Muscle layer of duodenum (tissue), 2 donors: Measurements from ENCODE around the gene CAMSAP1.

Experiments
- H3K27ac ChIP-seq: one replicate; pipeline ENCODE4 v1.7.0; 2013; ENCODE audit warnings: mild to moderate bottlenecking, low read length
- H3K27me3 ChIP-seq: one replicate; pipeline ENCODE4 v1.7.0; 2013; ENCODE audit warnings: low read depth, mild to moderate bottlenecking, control low read depth, low read length
- H3K36me3 ChIP-seq, 2 donors: one replicate each; pipeline ENCODE4 v1.7.0; 2013; ENCODE audit warnings: low read length in 2 of 2, control low read depth in 1 of 2, mild to moderate bottlenecking in 1 of 2; ENCODE audit not compliant: insufficient read depth in 2 of 2, control insufficient read depth in 1 of 2
- H3K4me1 ChIP-seq, 2 donors: one replicate each; pipeline ENCODE4 v1.7.0; 2013; ENCODE audit warnings: low read length in 2 of 2, mild to moderate bottlenecking in 2 of 2, control low read depth in 1 of 2, moderate library complexity in 1 of 2; ENCODE audit not compliant: insufficient read depth in 2 of 2, control insufficient read depth in 1 of 2
- H3K4me3 ChIP-seq, 2 donors: one replicate each; pipeline ENCODE4 v1.7.0; 2013; ENCODE audit warnings: low read length in 2 of 2, low read depth in 1 of 2, mild to moderate bottlenecking in 1 of 2
- H3K9me3 ChIP-seq, 2 donors: one replicate each; pipeline ENCODE4 v1.7.0; 2013; ENCODE audit warnings: low read length in 2 of 2, control low read depth in 1 of 2, mild to moderate bottlenecking in 1 of 2; ENCODE audit not compliant: control insufficient read depth in 1 of 2
- donor health status: healthy.

CAMSAP1 gene

DNA sequence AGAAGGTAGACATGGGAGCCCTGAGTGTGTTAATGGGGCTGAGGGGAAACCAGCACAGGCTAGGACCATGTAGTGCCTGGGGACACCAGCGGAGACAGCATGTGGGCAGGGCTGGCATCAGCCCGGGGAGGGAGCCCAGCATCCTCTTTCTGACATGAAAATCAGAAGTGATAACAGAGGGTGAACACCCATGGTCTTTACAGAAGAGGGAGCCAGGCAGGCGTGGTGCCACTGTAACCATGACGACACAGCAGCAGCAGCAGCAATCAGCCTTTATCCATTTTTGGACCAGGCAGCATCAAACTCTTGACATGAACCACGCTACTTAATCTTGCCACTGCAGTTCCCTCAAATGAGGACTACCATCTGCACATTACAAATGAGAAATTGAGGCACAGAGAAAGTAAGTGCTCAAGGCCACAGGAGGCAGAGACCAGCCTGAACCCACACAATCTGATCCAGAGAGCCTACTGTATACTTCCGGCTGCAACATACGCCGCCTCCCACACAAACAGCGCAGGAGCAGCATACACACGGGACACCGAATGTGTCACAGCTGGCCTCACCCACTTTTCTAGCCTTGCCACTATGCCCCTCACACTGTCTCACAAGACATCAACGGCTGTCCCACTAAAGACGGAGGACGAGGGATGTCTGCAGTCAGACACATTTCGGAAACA, 23.8 kb downstream of the CAMSAP1 start:
- no peak overlapping the region for H3K27ac ChIP-seq
- H3K36me3 ChIP-seq, result peaks cover 4 to 7% of the 10 kb centered on the region in 2 donors
- no peaks in the 10 kb centered on the region for H3K9me3 ChIP-seq
- no peaks in the 10 kb centered on the region for H3K27me3 ChIP-seq
- no peak overlapping the region for H3K4me3 ChIP-seq
- H3K4me1 ChIP-seq, result peaks cover 4 to 19% of the 10 kb centered on the region in 2 donors

DNA sequence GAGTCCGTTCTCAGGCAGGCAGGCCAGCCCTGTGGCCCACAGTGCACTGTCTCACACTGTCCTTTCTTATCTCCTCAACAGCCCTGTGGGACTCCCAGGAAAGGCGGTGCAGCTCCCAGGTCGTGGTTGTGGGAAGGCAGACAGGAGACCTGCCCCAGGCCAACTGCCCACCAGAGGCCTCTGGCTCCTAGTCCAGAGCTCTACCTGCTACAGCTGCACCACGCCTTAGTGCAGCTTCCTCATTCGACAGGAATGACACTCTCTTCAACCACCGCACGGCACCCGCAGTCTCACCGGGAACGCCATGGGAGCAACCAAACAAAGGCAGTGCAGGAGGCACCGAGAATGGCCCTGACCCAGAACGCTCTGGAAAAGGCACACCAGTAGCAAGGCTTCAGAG, 25.3 kb downstream of the CAMSAP1 start:
- Histone ChIP-seq H3K27ac (no peak overlapping the region), H3K9me3 (no peaks in the 10 kb centered on the region), H3K4me3 (no peak overlapping the region), H3K4me1 (peaks cover 0 to 7% of the 10 kb centered on the region in 2 donors), H3K27me3 (no peaks in the 10 kb centered on the region), H3K36me3 (peaks cover 4 to 7% of the 10 kb centered on the region in 2 donors)

DNA sequence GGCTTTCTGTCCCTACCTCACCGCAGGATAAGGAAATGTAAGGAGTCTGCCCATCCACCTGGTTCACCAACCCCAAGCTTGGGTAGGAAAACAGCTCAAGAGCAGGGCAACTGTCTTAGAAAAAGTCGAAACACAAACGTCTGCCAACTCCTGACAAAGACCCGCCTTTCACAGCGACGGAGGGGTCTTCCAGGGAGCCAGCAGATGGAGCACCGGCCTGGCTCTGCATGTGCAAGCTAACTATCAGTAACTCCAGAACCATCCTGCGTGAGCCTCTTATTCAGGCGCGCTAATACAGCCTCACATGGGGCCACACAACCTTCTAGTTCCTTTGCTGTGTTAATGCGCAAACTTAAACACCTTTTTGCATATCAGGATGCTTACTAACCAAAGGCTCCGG, 26.9 kb downstream of the CAMSAP1 start:
- Histone ChIP-seq H3K27ac (no peak overlapping the region), H3K4me3 (no peak overlapping the region), H3K27me3 (no peaks in the 10 kb centered on the region), H3K4me1 (no peaks in the 10 kb centered on the region), H3K9me3 (no peaks in the 10 kb centered on the region), H3K36me3 (peaks cover 4 to 7% of the 10 kb centered on the region in 2 donors)

DNA sequence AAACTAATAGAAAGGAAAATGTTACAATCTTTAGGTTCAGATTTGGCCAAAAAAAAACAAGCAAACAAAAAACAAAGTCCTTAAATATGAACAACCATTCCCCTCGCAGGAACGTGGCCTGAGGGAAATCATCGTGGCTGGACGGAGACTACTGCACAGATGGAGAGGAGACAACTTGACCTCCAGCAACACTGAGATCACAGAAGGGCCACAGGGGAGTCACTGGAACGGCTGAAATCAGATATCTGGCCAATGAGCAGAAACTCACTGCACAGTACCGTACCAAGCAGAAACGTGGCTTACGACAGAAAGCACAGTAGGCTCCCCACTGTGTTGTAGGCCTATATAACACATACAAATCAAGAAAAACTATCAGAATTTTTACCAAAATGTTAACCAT, 27.7 kb downstream of the CAMSAP1 start:
- Histone ChIP-seq H3K9me3 (no peaks in the 10 kb centered on the region), H3K4me3 (no peak overlapping the region), H3K4me1 (no peaks in the 10 kb centered on the region), H3K27ac (no peak overlapping the region), H3K27me3 (no peaks in the 10 kb centered on the region), H3K36me3 (peaks cover 4 to 7% of the 10 kb centered on the region in 2 donors)

DNA sequence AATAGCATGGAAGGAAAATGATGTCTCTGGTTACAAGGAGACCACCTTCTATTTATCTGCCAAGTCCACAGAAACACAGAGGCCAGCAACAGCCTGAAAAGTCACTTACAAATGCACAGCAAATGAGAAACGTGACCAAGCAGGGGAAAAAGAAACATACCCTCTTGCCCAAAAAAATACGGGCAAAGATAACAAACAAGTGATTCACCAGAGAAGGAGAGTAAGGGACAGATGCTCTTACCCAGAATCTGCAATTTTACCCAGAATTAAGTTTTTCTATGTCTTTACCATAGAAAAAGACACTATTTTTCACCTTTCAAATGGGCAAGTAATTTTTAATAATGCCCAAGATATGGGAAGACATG, 28.1 kb downstream of the CAMSAP1 start:
- H3K27me3 ChIP-seq, result no peaks in the 10 kb centered on the region
- peaks cover 4 to 7% of the 10 kb centered on the region in 2 donors for H3K36me3 ChIP-seq
- no peak overlapping the region for H3K27ac ChIP-seq
- H3K9me3 ChIP-seq, result no peaks in the 10 kb centered on the region
- no peak overlapping the region for H3K4me3 ChIP-seq
- H3K4me1 ChIP-seq, result no peaks in the 10 kb centered on the region

DNA sequence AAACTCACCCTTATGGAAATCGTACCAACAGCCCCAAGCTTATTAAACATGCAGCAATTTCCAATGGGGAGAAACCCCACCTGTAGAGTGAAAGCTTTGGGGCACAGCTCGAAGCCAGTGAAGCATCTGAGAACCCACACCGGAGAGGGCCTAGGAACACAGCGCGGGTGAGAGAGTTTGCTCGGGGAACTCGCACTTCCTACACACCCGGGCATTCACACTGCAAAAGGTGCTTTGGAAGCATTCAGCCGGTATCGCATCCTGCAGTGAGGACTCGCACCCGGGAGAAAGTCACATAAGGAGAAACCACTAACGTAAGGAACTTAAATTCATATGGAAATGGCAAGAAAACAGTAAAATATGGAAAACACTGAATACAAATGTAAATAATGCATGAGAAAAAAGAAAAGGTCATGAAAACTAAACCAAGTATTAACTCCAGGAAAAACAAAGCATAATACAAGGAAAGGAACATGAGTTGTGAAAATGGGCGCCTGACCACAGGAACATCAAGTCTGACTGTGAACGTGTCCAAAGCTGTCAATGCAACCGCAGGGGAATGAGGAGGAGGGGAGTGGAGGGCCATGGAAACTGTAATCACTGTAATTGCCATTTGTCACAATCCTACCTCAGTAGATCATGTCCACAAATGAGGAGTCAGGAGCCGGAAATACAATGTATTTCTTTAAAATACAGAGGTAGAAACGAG, 28.7 kb downstream of the CAMSAP1 start:
- no peaks in the 10 kb centered on the region for H3K27me3 ChIP-seq
- peaks cover 4 to 7% of the 10 kb centered on the region in 2 donors for H3K36me3 ChIP-seq
- H3K9me3 ChIP-seq, result no peaks in the 10 kb centered on the region
- no peak overlapping the region for H3K27ac ChIP-seq
- no peak overlapping the region for H3K4me3 ChIP-seq
- no peaks in the 10 kb centered on the region for H3K4me1 ChIP-seq

DNA sequence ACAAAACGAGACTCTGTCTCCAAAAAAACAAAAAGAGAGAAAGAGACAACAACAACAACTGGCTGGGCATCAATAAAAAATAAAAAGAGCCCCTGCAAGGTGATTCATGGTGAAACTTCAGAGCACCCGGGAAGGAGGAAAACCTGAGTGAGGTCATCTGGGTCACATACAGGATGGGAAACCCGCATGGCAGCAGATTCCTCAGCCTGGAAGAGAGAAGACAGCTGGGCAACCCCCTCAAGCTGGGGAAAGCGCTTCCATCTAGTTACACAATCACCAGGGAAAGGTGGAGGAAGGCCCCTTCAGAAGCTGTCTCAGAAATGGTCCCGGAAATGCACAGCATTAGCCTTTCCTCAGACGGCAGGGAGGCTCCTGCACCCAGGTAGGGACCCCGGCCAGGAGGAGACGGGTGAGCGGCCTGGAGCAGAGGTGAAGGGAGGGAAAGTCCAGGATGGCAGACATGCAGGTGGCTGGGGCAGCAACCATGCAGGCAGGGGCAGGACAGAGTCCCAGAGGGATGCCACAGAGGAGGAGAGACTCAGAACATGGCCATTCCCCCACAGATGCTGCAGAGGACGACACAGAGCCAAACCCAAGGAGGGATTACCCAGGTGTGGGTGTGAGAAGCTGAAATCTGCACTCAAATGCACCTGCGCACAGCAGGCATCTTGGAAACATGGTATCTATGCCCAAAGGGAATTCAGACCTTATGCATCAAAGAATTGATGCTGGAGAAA, 29.4 kb downstream of the CAMSAP1 start:
- Histone ChIP-seq H3K36me3 (peaks cover 4 to 7% of the 10 kb centered on the region in 2 donors), H3K9me3 (no peaks in the 10 kb centered on the region), H3K27ac (no peak overlapping the region), H3K4me1 (no peaks in the 10 kb centered on the region), H3K4me3 (no peak overlapping the region), H3K27me3 (no peaks in the 10 kb centered on the region)

DNA sequence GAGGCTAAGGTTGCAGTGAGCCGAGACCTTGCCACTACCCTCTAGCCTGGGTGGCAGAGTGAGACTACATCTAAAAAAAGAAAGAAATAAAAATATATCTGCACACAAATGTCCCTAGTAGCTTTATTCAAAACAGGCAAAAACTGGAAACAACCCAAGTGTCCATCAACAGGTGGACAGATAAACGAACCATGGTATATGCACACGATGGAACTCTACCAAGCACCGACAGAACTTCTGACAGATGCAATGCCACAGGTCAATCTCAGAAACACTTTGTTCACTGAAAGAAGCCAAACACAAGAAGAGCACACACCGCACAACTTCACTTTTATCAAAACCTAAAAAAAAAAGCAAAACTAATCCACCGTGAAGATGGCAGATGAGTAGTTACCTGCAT, 30.4 kb downstream of the CAMSAP1 start:
- H3K27me3 ChIP-seq, result no peaks in the 10 kb centered on the region
- H3K27ac ChIP-seq, result no peak overlapping the region
- H3K9me3 ChIP-seq, result no peaks in the 10 kb centered on the region
- peaks cover 4 to 7% of the 10 kb centered on the region in 2 donors for H3K36me3 ChIP-seq
- no peaks in the 10 kb centered on the region for H3K4me1 ChIP-seq
- no peak overlapping the region for H3K4me3 ChIP-seq

DNA sequence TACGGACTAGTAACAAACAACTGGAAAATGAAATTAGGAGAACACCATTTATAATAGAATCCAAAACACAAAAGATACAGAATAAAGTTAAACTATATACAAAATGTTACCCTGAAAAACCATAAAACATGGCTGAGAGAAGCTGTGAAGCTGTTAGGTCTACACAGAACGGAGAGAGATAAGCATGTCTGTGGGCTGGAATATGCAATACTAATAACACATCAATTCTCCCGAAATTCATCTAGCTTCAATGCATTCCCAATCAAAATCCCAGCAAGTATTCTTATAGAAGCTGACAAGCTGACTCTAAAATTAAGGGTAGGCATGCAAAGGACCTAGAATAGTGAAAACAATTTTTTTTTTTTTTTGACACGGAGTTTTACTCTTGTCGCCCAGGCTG, 32.5 kb downstream of the CAMSAP1 start:
- no peaks in the 10 kb centered on the region for H3K27me3 ChIP-seq
- H3K9me3 ChIP-seq, result no peaks in the 10 kb centered on the region
- H3K36me3 ChIP-seq, result no peaks in the 10 kb centered on the region
- no peaks in the 10 kb centered on the region for H3K4me1 ChIP-seq
- H3K4me3 ChIP-seq, result no peak overlapping the region
- no peak overlapping the region for H3K27ac ChIP-seq

DNA sequence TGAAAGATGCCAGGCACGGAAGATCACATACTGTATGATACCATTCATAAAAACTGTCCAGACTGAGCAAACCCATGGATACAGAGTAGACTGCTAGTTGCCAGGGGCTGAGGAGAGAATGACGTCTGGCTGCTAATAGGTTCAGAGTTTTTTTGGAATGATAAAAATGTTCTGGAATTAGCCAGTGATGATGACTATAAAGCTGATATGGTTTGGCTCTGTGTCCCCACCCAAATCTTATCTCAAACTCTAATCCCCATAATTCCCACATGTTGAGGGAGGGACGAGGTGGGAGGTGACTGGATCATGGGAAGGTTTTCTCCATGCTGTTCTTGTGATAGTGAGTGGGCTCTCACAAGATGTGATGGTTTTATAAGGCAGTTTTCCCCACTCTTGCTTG, 37.4 kb downstream of the CAMSAP1 start:
- H3K4me1 ChIP-seq, result no peaks in the 10 kb centered on the region

DNA sequence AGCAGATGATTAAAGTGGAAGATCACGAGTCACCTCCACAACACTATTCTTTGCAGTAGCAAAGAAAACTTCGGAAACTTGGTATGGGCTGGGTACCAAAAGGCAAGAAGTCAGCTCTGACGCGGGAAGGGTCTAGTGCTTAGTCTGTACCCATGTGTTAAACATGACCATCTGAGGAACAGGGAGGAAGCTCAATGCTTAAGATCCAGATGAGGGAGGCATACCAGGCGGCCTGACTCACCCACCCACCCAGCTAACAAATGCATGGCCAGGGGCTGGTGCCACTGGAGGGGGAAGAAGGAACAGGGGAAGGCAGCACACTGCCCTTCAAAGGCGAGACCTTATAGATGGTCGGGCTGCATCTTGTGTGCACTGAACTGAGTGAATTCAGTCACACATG, 41.8 kb downstream of the CAMSAP1 start:
- Histone ChIP-seq H3K27me3 (no peaks in the 10 kb centered on the region), H3K27ac (no peak overlapping the region), H3K36me3 (no peaks in the 10 kb centered on the region), H3K9me3 (no peaks in the 10 kb centered on the region), H3K4me1 (no peaks in the 10 kb centered on the region), H3K4me3 (no peak overlapping the region)

More for the DNA sequence above, 37.4 kb downstream of the CAMSAP1 start:
- H3K9me3 ChIP-seq, result no peaks in the 10 kb centered on the region
- H3K36me3 ChIP-seq, result no peaks in the 10 kb centered on the region
- H3K4me3 ChIP-seq, result no peak overlapping the region
- H3K27ac ChIP-seq, result no peak overlapping the region
- no peaks in the 10 kb centered on the region for H3K27me3 ChIP-seq
